GM23338 (cell line): ENCODE results near the gene RSAD1. TPM values are rescaled to one million over a fixed set of nuclear protein-coding genes. Genes with fewer than 3 reads are reported as not detected.

Source experiments
- ATAC-seq: fragments of 200-7000 bp; cut with Tn5 transposase; 3 replicates; pipeline ENCODE4 v1.9.1; 2020
- DNase-seq: peaks from one replicate; pipeline ENCODE4 v3.0.0-alpha.2; 2015; ENCODE audit warnings: low spot score
- H2AFZ ChIP-seq: fragments of 200-600 bp; sonication (generic); 2 replicates; pipeline ENCODE4 v1.8.0; 2016; ENCODE audit warnings: antibody characterized with exemption, mild to moderate bottlenecking, moderate library complexity
- H3F3A ChIP-seq: fragments of 200-600 bp; sonication (generic); replicated peaks from 2 replicates; pipeline ENCODE4 v1.8.0; 2017; ENCODE audit warnings: antibody characterized with exemption, mixed run types, low read depth
- H3K27ac ChIP-seq: fragments of 200-600 bp; sonication (generic); 2 replicates; pipeline ENCODE4 v1.6.1; 2016; ENCODE audit warnings: low read depth
- H3K27me3 ChIP-seq: fragments of 200-600 bp; sonication (generic); 2 replicates; pipeline ENCODE4 v1.8.0; 2016; ENCODE audit warnings: mild to moderate bottlenecking, mixed run types, moderate library complexity; ENCODE audit not compliant: insufficient read depth
- H3K36me3 ChIP-seq: fragments of 200-600 bp; sonication (generic); 2 replicates; pipeline ENCODE4 v1.8.0; 2016; ENCODE audit warnings: mild to moderate bottlenecking; ENCODE audit not compliant: insufficient read depth
- H3K4me1 ChIP-seq: fragments of 200-600 bp; sonication (generic); 2 replicates; pipeline ENCODE4 v1.8.0; 2016; ENCODE audit warnings: mild to moderate bottlenecking, moderate library complexity; ENCODE audit not compliant: insufficient read depth
- H3K4me2 ChIP-seq: fragments of 200-600 bp; sonication (generic); 2 replicates; pipeline ENCODE4 v1.7.1; 2017; ENCODE audit warnings: mixed run types
- H3K4me3 ChIP-seq: fragments of 200-600 bp; sonication (generic); 2 replicates; pipeline ENCODE4 v1.6.1; 2016; ENCODE audit warnings: mixed run types
- H3K79me2 ChIP-seq: fragments of 200-600 bp; sonication (generic); replicated peaks from 2 replicates; pipeline ENCODE4 v1.8.0; 2017; ENCODE audit warnings: mild to moderate bottlenecking; ENCODE audit not compliant: insufficient read depth
- H3K9me2 ChIP-seq: fragments of 200-600 bp; sonication (generic); 2 replicates; pipeline ENCODE4 v1.8.0; 2017; ENCODE audit not compliant: insufficient read depth
- H4K20me1 ChIP-seq: fragments of 200-600 bp; sonication (generic); replicated peaks from 2 replicates; pipeline ENCODE4 v1.8.0; 2017; ENCODE audit warnings: mild to moderate bottlenecking; ENCODE audit not compliant: insufficient read depth
- H3K27ac Mint-ChIP-seq: 2 replicates; pipeline ENCODE4 v1.8.0; 2020; ENCODE audit warnings: inconsistent platforms, mild to moderate bottlenecking, moderate library complexity, mixed read lengths
- H3K27me3 Mint-ChIP-seq: 3 replicates; pipeline ENCODE4 v1.8.0; 2022; ENCODE audit warnings: low read depth, mild to moderate bottlenecking, moderate library complexity, mixed read lengths, inconsistent platforms; ENCODE audit not compliant: insufficient read depth, poor library complexity
- H3K36me3 Mint-ChIP-seq: 3 replicates; pipeline ENCODE4 v1.8.0; 2021; ENCODE audit warnings: low read depth, mild to moderate bottlenecking, inconsistent platforms, moderate library complexity, mixed read lengths
- H3K4me1 Mint-ChIP-seq: 3 replicates; pipeline ENCODE4 v1.8.0; 2020; ENCODE audit warnings: mild to moderate bottlenecking, inconsistent platforms, mixed read lengths
- H3K4me3 Mint-ChIP-seq: 3 replicates; pipeline ENCODE4 v1.8.0; 2021; ENCODE audit warnings: moderate library complexity, mild to moderate bottlenecking, inconsistent platforms, mixed read lengths
- H3K9me3 Mint-ChIP-seq: 3 replicates; pipeline ENCODE4 v1.8.0; 2020; ENCODE audit warnings: moderate library complexity, mild to moderate bottlenecking, inconsistent platforms, mixed read lengths
- CREB1 ChIP-seq: fragments of 250-450 bp; sonication (Bioruptor Pico); IDR thresholded peaks from 2 replicates; pipeline ENCODE4 v1.5.0; 2020; ENCODE audit warnings: low read depth, mild to moderate bottlenecking, moderate library complexity
- CTCF ChIP-seq, 2 experiments: fragments of 200-600 bp in 1 of 2; sonication (generic) in 1 of 2; conservative IDR thresholded peaks; 2 replicates each; pipeline versions ENCODE4 v1.5.1 to v1.6.1; 2016 to 2017; ENCODE audit warnings: antibody characterized with exemption in 2 of 2, low read depth in 2 of 2, mild to moderate bottlenecking in 2 of 2, moderate library complexity in 1 of 2
- ETS1 ChIP-seq: IDR thresholded peaks from 2 replicates; pipeline ENCODE4 v1.6.1; 2016; ENCODE audit warnings: antibody characterized with exemption
- EZH2 ChIP-seq: fragments of 200-600 bp; sonication (generic); IDR thresholded peaks from one replicate; pipeline ENCODE4 v1.8.0; 2017; ENCODE audit warnings: antibody characterized with exemption, mild to moderate bottlenecking, low read depth; ENCODE audit not compliant: unreplicated experiment
- EZH2phosphoT487 ChIP-seq: fragments of 200-600 bp; sonication (generic); IDR thresholded peaks from one replicate; pipeline ENCODE4 v1.8.1; 2018; ENCODE audit warnings: antibody characterized with exemption; ENCODE audit not compliant: unreplicated experiment
- JUNB ChIP-seq: IDR thresholded peaks from one replicate; pipeline ENCODE4 v1.6.1; 2016; ENCODE audit warnings: antibody characterized with exemption; ENCODE audit not compliant: unreplicated experiment
- NANOG ChIP-seq: IDR thresholded peaks from 2 replicates; pipeline ENCODE4 v1.6.1; 2016; ENCODE audit warnings: antibody characterized with exemption, borderline replicate concordance
- POLR2AphosphoS5 ChIP-seq: IDR thresholded peaks from 2 replicates; pipeline ENCODE4 v1.6.1; 2016; ENCODE audit warnings: antibody characterized with exemption, low read depth
- REST ChIP-seq: IDR thresholded peaks from one replicate; pipeline ENCODE4 v1.6.1; 2018; ENCODE audit warnings: antibody characterized with exemption; ENCODE audit not compliant: unreplicated experiment
- STAT1 ChIP-seq: IDR thresholded peaks from one replicate; pipeline ENCODE4 v1.6.1; 2016; ENCODE audit warnings: antibody characterized with exemption; ENCODE audit not compliant: unreplicated experiment
- ZNF114 ChIP-seq: fragments of 250-450 bp; sonication (Bioruptor Pico); IDR thresholded peaks from 2 replicates; pipeline ENCODE4 v1.5.0; 2020; ENCODE audit warnings: mild to moderate bottlenecking, moderate library complexity
- ZNF331 ChIP-seq: fragments of 250-450 bp; sonication (Bioruptor Pico); IDR thresholded peaks from 2 replicates; pipeline ENCODE4 v1.5.0; 2020; ENCODE audit warnings: low read depth, mild to moderate bottlenecking, moderate library complexity
- ZNF462 ChIP-seq: fragments of 250-450 bp; sonication (Bioruptor Pico); IDR thresholded peaks from 2 replicates; pipeline ENCODE4 v1.5.0; 2020; ENCODE audit warnings: mild to moderate bottlenecking, moderate library complexity
- polyA plus RNA-seq: library from polyadenylated mRNA; unstranded; fragments of >200 nt; fragmentation: Nextera tagmentation; extraction: Ambion mirVana; gene quantifications from 2 replicates; pipeline ENCODE4 v1.2.1, GENCODE V29; 2016
- total RNA-seq: library from RNA; depleted of rRNA; stranded (reverse); fragments of >200 nt; shearing (Covaris generic); gene quantifications from 2 replicates; pipeline ENCODE4 v1.2.3, GENCODE V29; 2014

RSAD1 gene
- total and polyA plus RNA-seq, 2 experiments from 2014 or later = 18.4 to 28.7 TPM

GRCh38 chr17:50448643-50449042 is 30.0 kb upstream of the RSAD1 start:
- Histone ChIP-seq H3K79me2 (no peaks in the 10 kb centered on the region), H3K27me3 (no peaks in the 10 kb centered on the region), H3F3A (no peaks in the 10 kb centered on the region), H3K27ac (no peak overlapping the region), H4K20me1 (peaks cover 12% of the 10 kb centered on the region), H3K4me3 (no peak overlapping the region), H3K36me3 (no peaks in the 10 kb centered on the region), H3K9me2 (no peaks in the 10 kb centered on the region), H3K4me1 (peaks cover 3% of the 10 kb centered on the region), H2AFZ (no peak overlapping the region), H3K4me2 (no peak overlapping the region)
- H3K4me3 Mint-ChIP-seq = no peak overlapping the region
- H3K27me3 Mint-ChIP-seq = peaks cover 3% of the 10 kb centered on the region
- no peak for ATAC-seq
- H3K9me3 Mint-ChIP-seq = no peaks in the 10 kb centered on the region
- H3K4me1 Mint-ChIP-seq = peaks cover 2% of the 10 kb centered on the region; the same call in 2 of the 3 replicates
- no peaks in the 10 kb centered on the region for H3K36me3 Mint-ChIP-seq
- no peak for TF ChIP-seq ZNF462 (CRISPR knock-in tag)
- no peak for TF ChIP-seq JUNB
- no peak for TF ChIP-seq EZH2phosphoT487
- TF ChIP-seq NANOG = no peak
- TF ChIP-seq CTCF (conservative IDR thresholded peaks at IDR 0.05; ENCODE audit: low read depth in 2 of 2) = no peak
- TF ChIP-seq POLR2AphosphoS5 = no peak
- no peak for TF ChIP-seq CREB1 (CRISPR knock-in tag)
- TF ChIP-seq REST = no peak
- no peak for TF ChIP-seq ZNF331 (CRISPR knock-in tag)
- no peak for TF ChIP-seq EZH2
- TF ChIP-seq ZNF114 (CRISPR knock-in tag) = no peak
- no peak for TF ChIP-seq ETS1
- TF ChIP-seq STAT1 = no peak
- H3K27ac Mint-ChIP-seq = no peak overlapping the region
- DNase-seq = no peak
